Measurements from ENCODE around the gene PRDM16. TPM values are rescaled to one million over a fixed set of nuclear protein-coding genes. Genes with fewer than 3 reads are reported as not detected.

The PRDM16 gene
- total RNA-seq, 4 donors from 2014 or later: 0.08 to 0.19 (median 0.12) TPM

- H3K9me3 ChIP-seq: no peaks in the 10 kb centered on the region
- peaks cover 0 to 100% (median 22%) of the 10 kb centered on the region in 4 donors for H3K27me3 ChIP-seq
- no peak overlapping the region for H3K27ac ChIP-seq
- intact Hi-C loops (cut with DNase I): no loop called here
- H3K36me3 ChIP-seq: no peaks in the 10 kb centered on the region
- TF ChIP-seq, protein P1, sequence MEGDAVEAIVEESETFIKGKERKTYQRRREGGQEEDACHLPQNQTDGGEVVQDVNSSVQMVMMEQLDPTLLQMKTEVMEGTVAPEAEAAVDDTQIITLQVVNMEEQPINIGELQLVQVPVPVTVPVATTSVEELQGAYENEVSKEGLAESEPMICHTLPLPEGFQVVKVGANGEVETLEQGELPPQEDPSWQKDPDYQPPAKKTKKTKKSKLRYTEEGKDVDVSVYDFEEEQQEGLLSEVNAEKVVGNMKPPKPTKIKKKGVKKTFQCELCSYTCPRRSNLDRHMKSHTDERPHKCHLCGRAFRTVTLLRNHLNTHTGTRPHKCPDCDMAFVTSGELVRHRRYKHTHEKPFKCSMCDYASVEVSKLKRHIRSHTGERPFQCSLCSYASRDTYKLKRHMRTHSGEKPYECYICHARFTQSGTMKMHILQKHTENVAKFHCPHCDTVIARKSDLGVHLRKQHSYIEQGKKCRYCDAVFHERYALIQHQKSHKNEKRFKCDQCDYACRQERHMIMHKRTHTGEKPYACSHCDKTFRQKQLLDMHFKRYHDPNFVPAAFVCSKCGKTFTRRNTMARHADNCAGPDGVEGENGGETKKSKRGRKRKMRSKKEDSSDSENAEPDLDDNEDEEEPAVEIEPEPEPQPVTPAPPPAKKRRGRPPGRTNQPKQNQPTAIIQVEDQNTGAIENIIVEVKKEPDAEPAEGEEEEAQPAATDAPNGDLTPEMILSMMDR (IDR thresholded peaks at IDR 0.05): no peak
- TF ChIP-seq POLR2A (IDR thresholded peaks at IDR 0.05): no peak
- H3K4me3 ChIP-seq: no peak overlapping the region
- H3K4me1 ChIP-seq: peaks cover 4 to 33% (median 12%) of the 10 kb centered on the region in 3 donors
- WGBS, 2 donors: 33 to 66% methylated on average over 4 to 10 of the region's 13 CpGs
- no peak for DNase-seq
Measured at GRCh38 chr1:3074297-3074741, 5.3 kb downstream of the PRDM16 start.

DNA sequence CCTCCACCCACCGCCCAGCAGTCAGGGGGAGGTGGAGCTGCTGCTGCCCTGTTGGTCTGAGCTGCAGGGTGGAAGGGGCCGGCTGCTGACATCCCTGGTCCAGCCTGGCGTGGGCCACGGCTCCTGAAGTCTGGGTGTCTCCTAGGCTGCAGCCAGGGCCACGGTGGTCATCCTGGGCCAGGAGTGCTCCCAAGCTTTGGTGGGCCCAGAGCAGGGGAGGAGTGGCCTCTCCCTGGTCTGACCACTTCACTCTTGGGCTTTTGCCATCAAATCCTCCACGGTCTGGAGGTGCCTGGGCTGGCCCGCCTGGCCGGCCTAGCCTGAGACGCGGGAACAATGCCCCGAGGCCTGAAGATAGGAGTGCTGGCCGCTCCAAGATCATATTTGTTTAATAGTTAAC lies 5.8 kb downstream of the PRDM16 start:
- no peak for TF ChIP-seq POLR2A (IDR thresholded peaks at IDR 0.05)
- TF ChIP-seq, protein P1 (IDR thresholded peaks at IDR 0.05): no peak
- WGBS, 2 donors: 65 to 71% methylated on average over 6 of the region's 12 CpGs
- DNase-seq: no peak
- intact Hi-C loops (cut with DNase I): no loop called here
- H3K27ac ChIP-seq: no peak overlapping the region
- no peaks in the 10 kb centered on the region for H3K36me3 ChIP-seq
- no peaks in the 10 kb centered on the region for H3K9me3 ChIP-seq
- no peak overlapping the region for H3K4me3 ChIP-seq
- H3K27me3 ChIP-seq: peaks cover 0 to 100% (median 22%) of the 10 kb centered on the region in 4 donors
- peaks cover 4 to 28% (median 8%) of the 10 kb centered on the region in 3 donors for H3K4me1 ChIP-seq

DNA sequence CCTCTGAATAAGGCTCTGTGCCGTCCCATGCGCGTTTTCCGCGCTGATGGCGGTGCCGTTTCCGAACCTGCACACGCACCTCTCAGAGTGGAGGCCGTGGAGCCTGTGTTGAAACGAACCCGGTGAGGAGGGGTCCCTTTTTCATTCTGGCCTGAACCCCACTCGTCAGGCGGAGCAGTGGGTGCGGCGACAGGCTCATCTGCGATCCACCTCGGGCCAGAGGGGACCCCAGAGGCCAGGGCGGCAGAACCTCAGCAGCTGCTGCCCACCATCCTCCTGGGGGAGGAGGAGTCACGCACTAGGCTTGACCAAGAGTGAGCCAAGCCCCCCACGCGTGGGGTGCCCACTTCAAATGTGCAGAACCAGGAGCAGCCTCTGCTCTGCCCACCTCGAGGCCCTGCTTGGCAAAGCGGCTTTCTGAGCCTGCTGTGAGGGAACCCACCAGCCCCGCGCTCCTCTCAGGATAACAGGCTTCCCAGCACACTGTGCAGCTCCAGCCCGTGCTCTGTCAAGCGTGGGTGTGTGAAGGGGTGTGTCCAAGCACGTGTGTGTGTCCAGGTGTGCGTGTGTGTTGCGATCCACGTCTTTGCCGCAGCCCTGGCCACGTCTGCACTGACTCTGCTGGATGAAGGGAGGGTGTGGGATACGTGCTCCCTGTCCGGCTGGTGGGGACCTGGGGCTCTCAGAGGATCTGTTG lies 6.8 kb downstream of the PRDM16 start:
- Histone ChIP-seq H3K9me3 (no peaks in the 10 kb centered on the region), H3K4me3 (no peak overlapping the region), H3K36me3 (no peaks in the 10 kb centered on the region), H3K4me1 (peaks cover under 1 to 21% (median 2%) of the 10 kb centered on the region in 3 donors), H3K27ac (no peak overlapping the region), H3K27me3 (peaks cover 0 to 98% (median 19%) of the 10 kb centered on the region in 4 donors)
- TF ChIP-seq, protein P1 (IDR thresholded peaks at IDR 0.05): no peak
- TF ChIP-seq POLR2A (IDR thresholded peaks at IDR 0.05): no peak
- intact Hi-C loops (cut with DNase I): no loop called here
- WGBS, 2 donors: 92 to 93% methylated on average over 17 to 18 of the region's 36 CpGs
- DNase-seq: no peak

GRCh38 chr1:3076363-3076740 lies 7.3 kb downstream of the PRDM16 start:
- Histone ChIP-seq H3K4me1 (peaks cover 0 to 15% (median 0%) of the 10 kb centered on the region in 3 donors), H3K36me3 (no peaks in the 10 kb centered on the region), H3K9me3 (no peaks in the 10 kb centered on the region), H3K27ac (no peak overlapping the region), H3K27me3 (peaks cover 0 to 98% (median 16%) of the 10 kb centered on the region in 4 donors), H3K4me3 (no peak overlapping the region)
- DNase-seq: no peak
- no peak for TF ChIP-seq POLR2A (IDR thresholded peaks at IDR 0.05)
- TF ChIP-seq, protein P1 (IDR thresholded peaks at IDR 0.05): no peak
- 76% methylated on average over 2 of the region's 11 CpGs; no CpG with 5 or more reads in 1 of the 2 donors for WGBS, 2 donors
- intact Hi-C loops (cut with DNase I): no loop called here

GRCh38 chr1:3077081-3077480 lies 8.1 kb downstream of the PRDM16 start:
- TF ChIP-seq, protein P1 (IDR thresholded peaks at IDR 0.05): no peak
- DNase-seq: no peak
- intact Hi-C loops (cut with DNase I): no loop called here
- H3K36me3 ChIP-seq: no peaks in the 10 kb centered on the region
- H3K27ac ChIP-seq: no peak overlapping the region
- H3K9me3 ChIP-seq: no peaks in the 10 kb centered on the region
- 91 to 100% methylated on average over 1 to 8 of the region's 9 CpGs for WGBS, 2 donors
- no peak overlapping the region for H3K4me3 ChIP-seq
- peaks cover 0 to 94% (median 12%) of the 10 kb centered on the region in 4 donors for H3K27me3 ChIP-seq
- peaks cover 0 to 15% (median 0%) of the 10 kb centered on the region in 3 donors for H3K4me1 ChIP-seq
